H1 (cell line): ENCODE measurements around the gene OPCML. TPM values are rescaled to one million over a fixed set of nuclear protein-coding genes. Genes with fewer than 3 reads are reported as not detected.

ENCODE experiments used
- CTCF ChIA-PET: fragments of 300-600 bp; sonication (Branson Sonifier 250); formaldehyde crosslinking; loops from one replicate; lab custom pipeline; 2021; ENCODE audit not compliant: partially characterized antibody; lab: Charles Lee
- POLR2A ChIA-PET: fragments of 300-600 bp; sonication (Branson Sonifier 250); formaldehyde crosslinking; loops from one replicate; lab custom pipeline; 2021; ENCODE audit warnings: inconsistent platforms; ENCODE audit not compliant: partially characterized antibody; lab: Charles Lee
- DNase-seq, 2 experiments: peaks; one replicate each; pipeline versions ENCODE4 v3.0.0 to v3.0.0-alpha.2; 2010 to 2022; ENCODE audit warnings: low spot score in 2 of 2, low read depth in 1 of 2, mixed read lengths in 1 of 2
- FAIRE-seq: peaks from 2 replicates; lab custom pipeline; 2011; peaks lifted over from hg19 to GRCh38; lab: Jason Lieb, UNC
- H2AFZ ChIP-seq: 2 replicates; pipeline ENCODE4 v1.8.1; 2012; ENCODE audit warnings: low read length, inconsistent platforms
- H2AK5ac ChIP-seq: 2 replicates; pipeline ENCODE4 v1.6.1; 2013; ENCODE audit warnings: low read depth, low read length
- H2BK120ac ChIP-seq: replicated peaks from 2 replicates; pipeline ENCODE3; 2013; ENCODE audit warnings: low read depth, low read length, inconsistent platforms
- H2BK12ac ChIP-seq: 2 replicates; pipeline ENCODE4 v1.6.1; 2013; ENCODE audit warnings: low read depth, low read length
- H2BK15ac ChIP-seq: 2 replicates; pipeline ENCODE4 v1.6.1; 2013; ENCODE audit warnings: low read length
- H2BK20ac ChIP-seq: 2 replicates; pipeline ENCODE4 v1.6.1; 2013; ENCODE audit warnings: low read length
- H2BK5ac ChIP-seq: 2 replicates; pipeline ENCODE4 v1.6.1; 2013; ENCODE audit warnings: low read depth, low read length
- H3K14ac ChIP-seq: 2 replicates; pipeline ENCODE4 v1.6.1; 2013; ENCODE audit warnings: inconsistent platforms; ENCODE audit not compliant: insufficient read length
- H3K18ac ChIP-seq: 2 replicates; pipeline ENCODE4 v1.6.1; 2013; ENCODE audit warnings: low read length; ENCODE audit errors: extremely low read depth
- H3K23ac ChIP-seq: 2 replicates; pipeline ENCODE4 v1.6.1; 2013; ENCODE audit warnings: inconsistent platforms; ENCODE audit not compliant: insufficient read length
- H3K23me2 ChIP-seq: 2 replicates; pipeline ENCODE4 v1.6.1; 2013; ENCODE audit warnings: low read depth, low read length
- H3K27ac ChIP-seq: 2 replicates; pipeline ENCODE4 v1.6.1; 2011; ENCODE audit warnings: low read depth, low read length, inconsistent platforms
- H3K27me3 ChIP-seq, 4 experiments: replicated peaks in 1 of 4; 1 replicate in 1 of 4; 2 replicates in 3 of 4; pipeline versions ENCODE4 v1.6.1 to v1.8.1; 2011 to 2013; ENCODE audit warnings: low read length in 3 of 4, mild to moderate bottlenecking in 3 of 4, inconsistent platforms in 2 of 4, mixed read lengths in 2 of 4, moderate library complexity in 1 of 4; ENCODE audit not compliant: control insufficient read depth in 3 of 4, insufficient read depth in 3 of 4; ENCODE audit errors: extremely low read depth in 1 of 4
- H3K36me3 ChIP-seq, 4 experiments: 2 replicates each; pipeline versions ENCODE4 v1.6.1 to v1.8.1; 2011 to 2013; ENCODE audit warnings: mild to moderate bottlenecking in 4 of 4, low read length in 3 of 4, moderate library complexity in 2 of 4, control low read depth in 1 of 4, inconsistent platforms in 1 of 4; ENCODE audit not compliant: insufficient read depth in 4 of 4, control insufficient read depth in 2 of 4
- H3K4ac ChIP-seq: replicated peaks from 2 replicates; pipeline ENCODE3; 2013; ENCODE audit warnings: low read length, low read depth, mixed read lengths, inconsistent platforms; ENCODE audit not compliant: insufficient read length
- H3K4me1 ChIP-seq, 4 experiments: replicated peaks in 1 of 4; 1 replicate in 1 of 4; 2 replicates in 3 of 4; pipeline versions ENCODE4 v1.6.1 to v1.8.1; 2011 to 2013; ENCODE audit warnings: low read length in 3 of 4, inconsistent platforms in 2 of 4, mixed read lengths in 1 of 4; ENCODE audit not compliant: insufficient read depth in 4 of 4, control insufficient read depth in 3 of 4
- H3K4me2 ChIP-seq, 2 experiments: 2 replicates each; pipeline versions ENCODE4 v1.6.1 to v1.8.1; 2011 to 2013; ENCODE audit warnings: low read depth in 2 of 2, low read length in 2 of 2, control low read depth in 1 of 2, inconsistent platforms in 1 of 2, mild to moderate bottlenecking in 1 of 2; ENCODE audit not compliant: insufficient read depth in 1 of 2
- H3K4me3 ChIP-seq, 4 experiments: fragments of 200-600, 300-600 bp in 1 of 4; sonication (generic), shearing (Covaris generic), sonication (Bioruptor Twin) in 1 of 4; 2 replicates each; pipeline versions ENCODE4 v1.5.1 to v1.8.1; 2011 to 2016; ENCODE audit warnings: low read length in 4 of 4, low read depth in 3 of 4, control low read depth in 2 of 4, inconsistent platforms in 2 of 4, mild to moderate bottlenecking in 2 of 4, mixed read lengths in 1 of 4, moderate library complexity in 1 of 4; ENCODE audit not compliant: insufficient read depth in 2 of 4; ENCODE audit errors: extremely low read depth in 1 of 4
- H3K56ac ChIP-seq: replicated peaks from 2 replicates; pipeline ENCODE3; 2013; ENCODE audit warnings: low read depth, mild to moderate bottlenecking, mixed read lengths, low read length, inconsistent platforms; ENCODE audit not compliant: insufficient read length
- H3K79me1 ChIP-seq: 2 replicates; pipeline ENCODE4 v1.6.1; 2013; ENCODE audit warnings: low read depth, low read length, control low read depth
- H3K79me2 ChIP-seq, 2 experiments: 2 replicates each; pipeline versions ENCODE4 v1.6.1 to v1.8.1; 2012 to 2013; ENCODE audit warnings: low read length in 2 of 2, mild to moderate bottlenecking in 2 of 2, inconsistent platforms in 1 of 2; ENCODE audit not compliant: insufficient read depth in 2 of 2, control insufficient read depth in 1 of 2
- H3K9ac ChIP-seq, 4 experiments: replicated peaks in 1 of 4; 1 replicate in 1 of 4; 2 replicates in 3 of 4; pipeline versions ENCODE4 v1.6.1 to v1.8.1; 2011 to 2013; ENCODE audit warnings: low read depth in 3 of 4, low read length in 3 of 4, control low read depth in 2 of 4, mild to moderate bottlenecking in 2 of 4, moderate library complexity in 2 of 4, inconsistent platforms in 1 of 4; ENCODE audit errors: extremely low read depth in 1 of 4
- H3K9me3 ChIP-seq, 2 experiments: 2 replicates each; pipeline versions ENCODE4 v1.6.1 to v1.8.1; 2012 to 2013; ENCODE audit warnings: mild to moderate bottlenecking in 2 of 2, moderate library complexity in 2 of 2, control low read depth in 1 of 2, inconsistent platforms in 1 of 2, low read depth in 1 of 2, low read length in 1 of 2, mixed read lengths in 1 of 2; ENCODE audit not compliant: insufficient read depth in 2 of 2
- H4K20me1 ChIP-seq, 2 experiments: replicated peaks in 1 of 2; 2 replicates each; pipeline versions ENCODE3 to v1.8.1; 2011 to 2013; ENCODE audit warnings: inconsistent platforms in 2 of 2, low read length in 2 of 2, mild to moderate bottlenecking in 1 of 2; ENCODE audit not compliant: insufficient read depth in 2 of 2, control insufficient read depth in 1 of 2
- H4K5ac ChIP-seq: 2 replicates; pipeline ENCODE4 v1.6.1; 2013; ENCODE audit warnings: low read length, low read depth, mixed read lengths, inconsistent platforms; ENCODE audit not compliant: insufficient read length
- H4K8ac ChIP-seq: 2 replicates; pipeline ENCODE4 v1.8.0; 2013; ENCODE audit warnings: mild to moderate bottlenecking, moderate library complexity, low read length, inconsistent platforms; ENCODE audit not compliant: insufficient read depth; ENCODE audit errors: extremely low read depth
- H4K91ac ChIP-seq: replicated peaks from 2 replicates; pipeline ENCODE3; 2013; ENCODE audit warnings: low read length, mixed read lengths, inconsistent platforms; ENCODE audit not compliant: insufficient read length
- CEBPB ChIP-seq: IDR thresholded peaks from 2 replicates; pipeline ENCODE4 v1.6.1; 2012; ENCODE audit warnings: low read depth, low read length
- CTBP2 ChIP-seq: IDR thresholded peaks from 2 replicates; pipeline ENCODE4 v1.7.0; 2011; ENCODE audit warnings: borderline replicate concordance, mild to moderate bottlenecking, moderate library complexity, mixed read lengths, low read length; ENCODE audit not compliant: insufficient read depth, insufficient read length
- EGR1 ChIP-seq: IDR thresholded peaks from 2 replicates; pipeline ENCODE4 v1.6.1; 2011; ENCODE audit warnings: low read depth, low read length, borderline replicate concordance
- EP300 ChIP-seq, 2 experiments: IDR thresholded peaks; 1 replicate in 1 of 2; 2 replicates in 1 of 2; pipeline ENCODE4 v1.6.1; 2011 to 2012; ENCODE audit warnings: low read depth in 2 of 2, low read length in 2 of 2, mild to moderate bottlenecking in 2 of 2, borderline replicate concordance in 1 of 2, inconsistent platforms in 1 of 2, moderate library complexity in 1 of 2
- GTF2F1 ChIP-seq: IDR thresholded peaks from 2 replicates; pipeline ENCODE4 v1.6.1; 2012; ENCODE audit warnings: low read depth, low read length, improper control_type of control experiment, borderline replicate concordance
- HDAC2 ChIP-seq, 2 experiments: fragments of 300-600 bp in 1 of 2; sonication (generic) in 1 of 2; IDR thresholded peaks; 2 replicates each; pipeline ENCODE4 v1.6.1; 2011 to 2012; ENCODE audit warnings: low read depth in 2 of 2, low read length in 2 of 2, mild to moderate bottlenecking in 2 of 2, moderate library complexity in 2 of 2, borderline replicate concordance in 1 of 2, inconsistent platforms in 1 of 2
- KDM1A ChIP-seq: fragments of 200-600, 300-600 bp; sonication (generic); IDR thresholded peaks from 2 replicates; pipeline ENCODE4 v1.7.1; 2016; ENCODE audit warnings: mild to moderate bottlenecking, low read length, borderline replicate concordance
- PHF8 ChIP-seq: fragments of 200-600 bp; sonication (generic); conservative IDR thresholded peaks from 2 replicates; pipeline ENCODE4 v1.7.1; 2012; ENCODE audit warnings: low read depth, mild to moderate bottlenecking, inconsistent platforms, low read length, moderate library complexity
- RBBP5 ChIP-seq: IDR thresholded peaks from 2 replicates; pipeline ENCODE4 v1.7.1; 2012; ENCODE audit warnings: low read depth, mild to moderate bottlenecking, inconsistent platforms, low read length, moderate library complexity, borderline replicate concordance
- SIX5 ChIP-seq: IDR thresholded peaks from 2 replicates; pipeline ENCODE4 v1.6.1; 2011; ENCODE audit warnings: mild to moderate bottlenecking, low read depth, low read length
- YY1 ChIP-seq: IDR thresholded peaks from 2 replicates; pipeline ENCODE4 v1.6.1; 2011; ENCODE audit warnings: low read depth, mild to moderate bottlenecking, low read length
- WGBS, 2 experiments: shearing (Covaris generic) in 1 of 2; methylation state at CpG; one replicate each; pipeline versions ENCODE4 v1.1.6 to v1.1.7; 2013 to 2015; ENCODE audit warnings: low lambda C conversion rate in 2 of 2, mixed read lengths in 2 of 2, inconsistent platforms in 1 of 2, low coverage in 1 of 2, missing lambda C conversion rate in 1 of 2; ENCODE audit not compliant: insufficient replicate concordance in 2 of 2, insufficient coverage in 1 of 2, insufficient read length in 1 of 2; ENCODE audit errors: extremely low coverage in 1 of 2, missing lambda C conversion rate in 1 of 2; 5-methylcytosine and 5-hydroxymethylcytosine counted together
- polyA plus RNA-seq, 7 experiments: library from polyadenylated mRNA; depleted of rRNA in 3 of 7; stranded (reverse) in 5 of 7; unstranded in 2 of 7; fragments of >200 nt in 5 of 7; fragments of 200-250 nt in 2 of 7; gene quantifications; 1 replicate in 5 of 7; 2 replicates in 1 of 7; 4 replicates in 1 of 7; pipeline versions ENCODE4 v1.2.1 to v1.2.3, GENCODE V29; 2011 to 2013; ENCODE audit warnings: missing spikeins in 2 of 7, mixed read lengths in 2 of 7
- total RNA-seq: library from RNA; stranded (reverse); fragmentation: NEBNext Ultra II Directional; extraction: Animal tissue kit (Norgen Biotek cat#: 25700); gene quantifications from 2 replicates; pipeline ENCODE4 v1.2.1, GENCODE V29; 2021

Gene OPCML
- total and polyA plus RNA-seq, 2 of the 8 experiments (the other 6 are each of a cell fraction or from before 2014, with no cell fraction given): 2.3 to 3.1 TPM

DNA sequence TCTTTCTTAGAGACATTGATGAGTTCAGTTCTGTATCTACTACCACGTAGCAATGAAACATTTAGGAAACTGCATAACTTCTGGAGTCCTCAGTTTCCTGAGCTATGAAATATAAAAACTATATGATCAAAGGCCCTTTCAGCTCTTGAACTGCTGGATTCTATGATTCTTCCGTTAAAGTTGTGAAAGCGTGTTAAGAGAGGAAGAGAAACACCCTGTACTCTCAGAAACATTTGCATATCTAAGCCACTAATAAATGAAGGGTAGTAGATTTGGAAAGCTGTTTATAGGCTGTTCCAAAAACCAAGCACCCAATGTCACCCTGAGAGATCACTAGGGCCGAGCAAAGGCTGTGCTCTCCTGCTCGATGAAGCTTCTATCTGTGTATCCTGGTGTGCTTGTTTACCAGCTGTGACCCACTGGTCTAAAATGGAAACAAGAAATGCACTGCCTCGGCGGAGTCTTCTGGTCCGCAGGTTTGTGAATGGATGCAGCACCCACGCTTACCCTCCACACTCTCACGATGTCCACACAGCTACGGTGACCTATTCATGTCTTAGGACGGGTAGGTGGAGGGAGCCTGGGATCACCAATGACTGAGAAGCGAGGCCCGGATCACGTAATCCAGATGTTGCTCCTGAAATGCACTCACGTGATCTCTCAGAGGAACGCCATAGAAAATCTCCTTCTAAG is 325.8 kb downstream of the OPCML start:
- no peaks in the 10 kb centered on the region for H3K79me2 ChIP-seq
- no peak overlapping the region for H4K8ac ChIP-seq
- H3K4me1 ChIP-seq: no peaks in the 10 kb centered on the region
- no peak overlapping the region for H3K18ac ChIP-seq
- FAIRE-seq: no peak
- H3K9ac ChIP-seq: no peak overlapping the region
- H3K4me2 ChIP-seq: no peak overlapping the region
- CTCF ChIA-PET: interaction anchor here (0.6 to 1.5 kb wide), 5 partner anchors 12 to 139 kb away, joined by 3 to 4 read pairs (median 3); no protein-coding TSS in a partner anchor
- H2BK5ac ChIP-seq: no peak overlapping the region
- no peak overlapping the region for H2BK12ac ChIP-seq
- no peaks in the 10 kb centered on the region for H3K9me3 ChIP-seq
- no peak overlapping the region for H2AFZ ChIP-seq
- DNase-seq: no peak
- H2BK20ac ChIP-seq: no peak overlapping the region
- 90% methylated on average over 16 of the region's 17 CpGs; no CpG with 5 or more reads in 1 of the 2 experiments for WGBS, 2 experiments
- POLR2A ChIA-PET: no interaction called here
- 0 out of 2 replicates have a peak, but pooled peaks cover 2% of the 10 kb centered on the region for H3K79me1 ChIP-seq
- no peak overlapping the region for H3K56ac ChIP-seq
- H4K5ac ChIP-seq: no peak overlapping the region
- H3K27ac ChIP-seq: no peak overlapping the region
- no peaks in the 10 kb centered on the region for H3K23me2 ChIP-seq
- H3K4me3 ChIP-seq: no peak overlapping the region
- no peak overlapping the region for H3K23ac ChIP-seq
- H4K91ac ChIP-seq: no peak overlapping the region
- no peaks in the 10 kb centered on the region for H3K36me3 ChIP-seq
- no peak overlapping the region for H2BK120ac ChIP-seq
- no peak overlapping the region for H3K4ac ChIP-seq
- H2BK15ac ChIP-seq: no peak overlapping the region; the same call in 1 of the 2 replicates
- no peak overlapping the region for H2AK5ac ChIP-seq
- H3K14ac ChIP-seq: no peak overlapping the region
- H3K27me3 ChIP-seq: no peaks in the 10 kb centered on the region
- TF ChIP-seq EGR1 (no peak), SIX5 (no peak), CTBP2 (no peak), CEBPB (no peak), KDM1A (no peak), GTF2F1 (no peak), PHF8 (no peak), HDAC2 (IDR thresholded peaks at IDR 0.05; ENCODE audit: borderline replicate concordance in 1 of 2, low read depth in 2 of 2, low read length in 2 of 2) (no peak), YY1 (no peak), EP300 (IDR thresholded peaks at IDR 0.05; ENCODE audit: borderline replicate concordance in 1 of 2, low read depth in 2 of 2, low read length in 2 of 2) (no peak), RBBP5 (no peak)
- no peaks in the 10 kb centered on the region for H4K20me1 ChIP-seq
